ENCODE results near the gene CISH.
A peak's percentile ranks its signal among the peaks of the same experiment; 100 is the strongest.

Gene CISH

GRCh38 chr3:50630877-50631276 lies 19.3 kb upstream of the CISH start:
- DNase-seq (ENCODE audit: low spot score): no peak
- ChIA-PET CTCF (no interaction called here), POLR2A (ENCODE audit: low non-redundant PET) (no interaction called here)
- no peak for TF ChIP-seq CTCF (conservative IDR thresholded peaks at IDR 0.05; ENCODE audit: low read depth)
- peak overlapping the region; percentile 81 for H3K27ac ChIP-seq

GRCh38 chr3:50630394-50630793 lies 18.8 kb upstream of the CISH start:
- ChIA-PET CTCF (no interaction called here), POLR2A (ENCODE audit: low non-redundant PET) (no interaction called here)
- TF ChIP-seq CTCF (conservative IDR thresholded peaks at IDR 0.05; ENCODE audit: low read depth): no peak
- DNase-seq (ENCODE audit: low spot score): no peak
- peak overlapping the region; percentile 81 for H3K27ac ChIP-seq

GRCh38 chr3:50628601-50629000 lies 17.0 kb upstream of the CISH start:
- TF ChIP-seq CTCF (conservative IDR thresholded peaks at IDR 0.05; ENCODE audit: low read depth): no peak
- ChIA-PET CTCF (no interaction called here), POLR2A (ENCODE audit: low non-redundant PET) (no interaction called here)
- DNase-seq (ENCODE audit: low spot score): no peak
- peak overlapping the region; percentile 81 for H3K27ac ChIP-seq

GRCh38 chr3:50627407-50628051 lies 16.0 kb upstream of the CISH start:
- H3K27ac ChIP-seq: peak overlapping the region; percentile 81
- no peak for TF ChIP-seq CTCF (conservative IDR thresholded peaks at IDR 0.05; ENCODE audit: low read depth)
- POLR2A ChIA-PET (ENCODE audit: low non-redundant PET): no interaction called here
- CTCF ChIA-PET: interaction anchor here (0.9 kb wide), 1 partner anchor 8 kb away, joined by 4 read pairs; no protein-coding TSS in a partner anchor
- peak; percentile 73 for DNase-seq (ENCODE audit: low spot score)

- ChIA-PET POLR2A (ENCODE audit: low non-redundant PET) (no interaction called here), CTCF (interaction anchor here (0.6 kb wide), 1 partner anchor 746 kb away, joined by 3 read pairs; no protein-coding TSS in a partner anchor)
- peak overlapping the region; percentile 81 for H3K27ac ChIP-seq
- TF ChIP-seq CTCF (conservative IDR thresholded peaks at IDR 0.05; ENCODE audit: low read depth): no peak
- no peak for DNase-seq (ENCODE audit: low spot score)
Measured at GRCh38 chr3:50626401-50626800, 14.8 kb upstream of the CISH start.

GRCh38 chr3:50625231-50626182 lies 13.9 kb upstream of the CISH start:
- no peak for DNase-seq (ENCODE audit: low spot score)
- ChIA-PET POLR2A (ENCODE audit: low non-redundant PET) (no interaction called here), CTCF (no interaction called here)
- H3K27ac ChIP-seq: peak overlapping the region; percentile 81
- no peak for TF ChIP-seq CTCF (conservative IDR thresholded peaks at IDR 0.05; ENCODE audit: low read depth)
